Calu3 (cell line): ENCODE measurements around the gene ZNF397. TPM values are rescaled to one million over a fixed set of nuclear protein-coding genes. Genes with fewer than 3 reads are reported as not detected.

Source experiments
- BruUV-seq: library from RNA; stranded (reverse); fragments of 400-500 nt; replicated peaks from 2 replicates; lab custom pipeline; 2021; lab: Mats Ljungman, UMichigan
- CTCF ChIA-PET: fragments of 300-600 bp; sonication (Branson Sonifier 250); formaldehyde crosslinking; loops from one replicate; lab custom pipeline; 2022; ENCODE audit warnings: antibody characterized with exemption; lab: Charles Lee
- DNase-seq: peaks from one replicate; pipeline ENCODE4 v3.0.0; 2022
- H3K27ac Mint-ChIP-seq: one replicate; pipeline ENCODE4 v1.8.0; 2022; ENCODE audit warnings: mixed read lengths; ENCODE audit not compliant: unreplicated experiment
- H3K27me3 Mint-ChIP-seq: one replicate; pipeline ENCODE4 v1.8.0; 2022; ENCODE audit warnings: mixed read lengths; ENCODE audit not compliant: unreplicated experiment
- H3K36me3 Mint-ChIP-seq: one replicate; pipeline ENCODE4 v1.8.0; 2022; ENCODE audit warnings: mild to moderate bottlenecking, moderate library complexity, mixed read lengths; ENCODE audit not compliant: insufficient read depth, unreplicated experiment
- H3K4me1 Mint-ChIP-seq: one replicate; pipeline ENCODE4 v1.8.0; 2022; ENCODE audit warnings: mild to moderate bottlenecking, low read depth, mixed read lengths; ENCODE audit not compliant: unreplicated experiment
- H3K4me3 Mint-ChIP-seq: one replicate; pipeline ENCODE4 v1.8.0; 2022; ENCODE audit warnings: mild to moderate bottlenecking, low read depth, moderate library complexity, mixed read lengths; ENCODE audit not compliant: unreplicated experiment
- H3K9me3 Mint-ChIP-seq: one replicate; pipeline ENCODE4 v1.8.0; 2022; ENCODE audit warnings: low read depth, mixed read lengths; ENCODE audit not compliant: unreplicated experiment
- intact Hi-C: fragments of 100-400 bp; cut with micrococcal nuclease; formaldehyde crosslinking; loops from one replicate; pipeline ENCODE4 v1.10.0; 2022; ENCODE audit not compliant: unreplicated experiment
- total RNA-seq: library from RNA; stranded (reverse); gene quantifications from 2 replicates; pipeline ENCODE4 v1.2.3, GENCODE V29; 2022
- TF ChIP-seq, protein P1 (sequence below): fragments of 200-600 bp; IDR thresholded peaks from one replicate; pipeline ENCODE4 v1.8.0; 2022; ENCODE audit warnings: antibody characterized with exemption; ENCODE audit not compliant: unreplicated experiment

ZNF397 gene
- total RNA-seq, 1 experiment from 2014 or later = 27.9 TPM

DNA sequence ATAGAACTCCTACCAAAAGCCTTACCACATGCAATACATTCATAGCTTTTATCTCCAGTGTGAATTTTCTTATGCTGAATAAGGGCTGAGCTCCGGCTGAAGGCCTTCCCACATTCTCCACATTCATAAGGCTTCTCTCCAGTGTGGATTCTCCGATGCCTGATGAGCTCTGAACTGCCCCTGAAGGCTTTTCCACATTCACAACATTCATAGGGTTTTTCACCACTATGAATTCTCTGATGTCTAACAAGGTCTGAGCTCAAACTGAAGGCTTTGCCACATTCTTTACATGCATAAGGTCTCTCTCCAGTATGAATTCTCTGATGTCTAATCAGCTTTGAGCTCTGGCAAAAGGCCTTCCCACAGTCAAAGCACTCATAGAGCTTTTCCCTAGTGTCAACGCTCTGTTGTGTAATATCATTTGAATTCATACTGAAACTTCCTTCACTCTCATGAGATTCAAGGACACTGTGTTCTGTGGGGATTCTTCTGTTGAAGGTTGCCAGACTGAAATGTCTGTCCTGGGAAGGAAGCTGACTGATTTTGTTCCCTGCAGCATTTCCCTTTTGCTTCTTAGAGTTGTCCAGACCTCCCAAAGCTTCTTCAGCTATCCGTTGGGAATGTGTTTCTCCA, 12.9 kb downstream of the ZNF397 start:
- H3K4me1 Mint-ChIP-seq = no peaks in the 10 kb centered on the region
- no TSS peak for BruUV-seq
- DNase-seq = no peak
- no peak overlapping the region for H3K27ac Mint-ChIP-seq
- intact Hi-C loops = no loop called here
- peaks cover 22% of the 10 kb centered on the region for H3K36me3 Mint-ChIP-seq
- TF ChIP-seq, protein P1, sequence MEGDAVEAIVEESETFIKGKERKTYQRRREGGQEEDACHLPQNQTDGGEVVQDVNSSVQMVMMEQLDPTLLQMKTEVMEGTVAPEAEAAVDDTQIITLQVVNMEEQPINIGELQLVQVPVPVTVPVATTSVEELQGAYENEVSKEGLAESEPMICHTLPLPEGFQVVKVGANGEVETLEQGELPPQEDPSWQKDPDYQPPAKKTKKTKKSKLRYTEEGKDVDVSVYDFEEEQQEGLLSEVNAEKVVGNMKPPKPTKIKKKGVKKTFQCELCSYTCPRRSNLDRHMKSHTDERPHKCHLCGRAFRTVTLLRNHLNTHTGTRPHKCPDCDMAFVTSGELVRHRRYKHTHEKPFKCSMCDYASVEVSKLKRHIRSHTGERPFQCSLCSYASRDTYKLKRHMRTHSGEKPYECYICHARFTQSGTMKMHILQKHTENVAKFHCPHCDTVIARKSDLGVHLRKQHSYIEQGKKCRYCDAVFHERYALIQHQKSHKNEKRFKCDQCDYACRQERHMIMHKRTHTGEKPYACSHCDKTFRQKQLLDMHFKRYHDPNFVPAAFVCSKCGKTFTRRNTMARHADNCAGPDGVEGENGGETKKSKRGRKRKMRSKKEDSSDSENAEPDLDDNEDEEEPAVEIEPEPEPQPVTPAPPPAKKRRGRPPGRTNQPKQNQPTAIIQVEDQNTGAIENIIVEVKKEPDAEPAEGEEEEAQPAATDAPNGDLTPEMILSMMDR = no peak
- no peaks in the 10 kb centered on the region for H3K27me3 Mint-ChIP-seq
- H3K9me3 Mint-ChIP-seq = peaks cover 36% of the 10 kb centered on the region
- CTCF ChIA-PET = interaction anchor here (0.6 kb wide), 1 partner anchor 24 kb away, joined by 3 read pairs; no protein-coding TSS in a partner anchor
- H3K4me3 Mint-ChIP-seq = no peak overlapping the region

DNA sequence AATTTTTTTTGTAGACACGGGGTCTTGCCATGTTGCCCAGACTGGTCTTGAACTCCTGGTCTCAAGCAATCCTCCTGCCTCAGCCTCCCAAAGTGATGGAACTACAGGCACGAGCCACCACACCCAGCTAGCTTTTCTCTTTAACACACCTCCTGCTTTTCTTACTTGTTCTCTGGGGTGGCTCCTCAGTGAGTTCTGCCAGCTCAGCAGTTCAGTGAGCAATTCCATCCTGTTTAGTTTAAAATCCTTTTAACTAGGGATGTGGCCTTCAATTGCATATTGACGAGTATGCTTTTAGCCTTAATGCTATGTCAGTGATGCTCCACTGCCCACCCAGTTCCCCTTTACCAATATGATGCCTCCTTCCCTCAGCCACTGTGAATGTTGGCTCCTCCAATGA, 16.1 kb downstream of the ZNF397 start:
- intact Hi-C loops = loop anchor here (5.0 kb wide), 1 partner anchor 40 kb away; no protein-coding TSS in a partner anchor
- no peak for DNase-seq
- H3K9me3 Mint-ChIP-seq = peaks cover 35% of the 10 kb centered on the region
- no peaks in the 10 kb centered on the region for H3K4me1 Mint-ChIP-seq
- H3K36me3 Mint-ChIP-seq = peaks cover 4% of the 10 kb centered on the region
- H3K27me3 Mint-ChIP-seq = no peaks in the 10 kb centered on the region
- TF ChIP-seq, protein P1 = no peak
- H3K27ac Mint-ChIP-seq = no peak overlapping the region
- H3K4me3 Mint-ChIP-seq = no peak overlapping the region
- CTCF ChIA-PET = no interaction called here
- BruUV-seq = no TSS peak

DNA sequence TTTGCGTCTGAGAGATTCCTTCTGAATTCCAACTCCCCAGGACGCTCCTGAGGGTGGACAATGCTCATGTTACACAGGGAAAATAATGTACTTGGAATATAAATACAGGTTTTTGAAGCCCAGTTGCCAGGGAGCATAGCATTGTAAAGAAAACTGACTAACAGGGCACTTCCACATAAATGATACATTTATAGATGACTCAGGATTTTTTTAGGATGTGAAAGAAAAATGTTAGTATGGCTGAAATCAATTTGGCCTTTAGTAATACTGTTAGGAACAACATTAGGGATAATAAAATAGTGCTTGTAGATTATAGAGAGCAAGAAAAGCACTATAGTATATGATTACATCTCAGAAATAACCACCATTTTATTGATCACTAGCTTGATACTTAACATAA, 23.6 kb downstream of the ZNF397 start:
- Mint-ChIP-seq H3K4me3 (no peak overlapping the region), H3K4me1 (no peaks in the 10 kb centered on the region), H3K36me3 (peaks cover 5% of the 10 kb centered on the region), H3K27me3 (no peaks in the 10 kb centered on the region), H3K9me3 (peaks cover 31% of the 10 kb centered on the region), H3K27ac (no peak overlapping the region)
- CTCF ChIA-PET = interaction anchor here (0.6 kb wide), 1 partner anchor 90 kb away, joined by 10 read pairs; no protein-coding TSS in a partner anchor
- BruUV-seq = no TSS peak
- DNase-seq = no peak
- TF ChIP-seq, protein P1 = no peak
- intact Hi-C loops = no loop called here

DNA sequence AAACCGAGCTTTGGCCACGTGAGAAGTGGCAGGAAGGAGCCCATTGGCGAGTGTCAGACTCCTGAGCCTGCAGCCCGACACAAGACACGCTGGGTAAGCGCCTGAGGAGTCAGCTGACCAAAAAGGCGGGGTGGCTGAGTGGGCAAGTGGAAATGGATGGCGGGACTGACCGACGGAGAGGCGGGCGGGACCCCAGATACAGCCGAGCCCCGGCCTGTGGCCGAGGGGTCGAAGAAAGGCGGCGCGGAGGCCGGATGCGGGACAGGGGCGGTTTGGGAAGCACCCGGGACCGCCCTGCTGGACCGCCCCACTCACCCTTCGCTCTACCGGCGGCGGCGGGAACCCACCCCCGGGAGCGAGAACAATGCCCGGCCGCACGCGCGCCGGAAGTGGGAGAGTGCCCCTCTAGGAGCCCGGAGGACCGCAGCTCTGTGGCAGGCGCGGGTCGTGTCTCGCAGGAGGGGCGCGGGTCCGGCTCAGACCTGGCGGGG, 26.4 kb downstream of the ZNF397 start:
- CTCF ChIA-PET = no interaction called here
- no peak for DNase-seq
- intact Hi-C loops = no loop called here
- no TSS peak for BruUV-seq
- H3K4me3 Mint-ChIP-seq = no peak overlapping the region
- H3K27ac Mint-ChIP-seq = peak overlapping the region; percentile 53
- H3K9me3 Mint-ChIP-seq = peaks cover 29% of the 10 kb centered on the region
- peaks cover 5% of the 10 kb centered on the region for H3K36me3 Mint-ChIP-seq
- H3K27me3 Mint-ChIP-seq = no peaks in the 10 kb centered on the region
- no peaks in the 10 kb centered on the region for H3K4me1 Mint-ChIP-seq
- TF ChIP-seq, protein P1 = no peak
